GM12873 (cell line): ENCODE data around the gene BMP8A.

Experiments used
- CTCF ChIP-seq: IDR thresholded peaks from 2 replicates; pipeline ENCODE4 v1.5.1; 2012; ENCODE audit warnings: low read depth, mild to moderate bottlenecking, moderate library complexity, low read length, control low read depth; ENCODE audit not compliant: insufficient read depth; ENCODE audit errors: missing control alignments

The BMP8A gene

GRCh38 chr1:39453603-39454002 lies 37.8 kb upstream of the BMP8A start:
- no peak for TF ChIP-seq CTCF

GRCh38 chr1:39458991-39459390 lies 32.4 kb upstream of the BMP8A start:
- TF ChIP-seq CTCF, result no peak

GRCh38 chr1:39462074-39462473 lies 29.4 kb upstream of the BMP8A start:
- no peak for TF ChIP-seq CTCF

GRCh38 chr1:39466413-39467107 lies 24.9 kb upstream of the BMP8A start:
- no peak for TF ChIP-seq CTCF

GRCh38 chr1:39469150-39469549 lies 22.3 kb upstream of the BMP8A start:
- TF ChIP-seq CTCF, result no peak

GRCh38 chr1:39470040-39470439 lies 21.4 kb upstream of the BMP8A start:
- TF ChIP-seq CTCF, result no peak

- TF ChIP-seq CTCF, result no peak
Measured at GRCh38 chr1:39472826-39473225, 18.6 kb upstream of the BMP8A start.
